GM12878 (cell line): ENCODE results near the gene PIGL. TPM values are rescaled to one million over a fixed set of nuclear protein-coding genes. Genes with fewer than 3 reads are reported as not detected.

ENCODE experiments used
- ATF7 ChIP-seq: fragments of 450-650 bp; IDR thresholded peaks from 2 replicates; pipeline ENCODE4 v1.6.1; 2016; ENCODE audit warnings: low read depth, mild to moderate bottlenecking
- BCL11A ChIP-seq: IDR thresholded peaks from 2 replicates; pipeline ENCODE4 v1.6.1; 2011; ENCODE audit warnings: low read depth, low read length
- CUX1 ChIP-seq: IDR thresholded peaks from 2 replicates; pipeline ENCODE4 v1.6.1; 2012; ENCODE audit warnings: improper control_type of control experiment, low read depth, low read length; ENCODE audit not compliant: insufficient replicate concordance
- E4F1 ChIP-seq: fragments of 450-650 bp; IDR thresholded peaks from 2 replicates; pipeline ENCODE4 v1.6.1; 2018; ENCODE audit warnings: borderline replicate concordance, mild to moderate bottlenecking; ENCODE audit not compliant: partially characterized antibody
- EED ChIP-seq: sonication (generic); IDR thresholded peaks from 2 replicates; pipeline ENCODE4 v1.6.1; 2016; ENCODE audit warnings: antibody characterized with exemption, low read depth
- EGR1 ChIP-seq, 2 experiments: IDR thresholded peaks; 1 replicate in 1 of 2; 2 replicates in 1 of 2; pipeline ENCODE4 v1.6.1; 2011 to 2012; ENCODE audit warnings: low read depth in 2 of 2, low read length in 2 of 2, borderline replicate concordance in 1 of 2, mild to moderate bottlenecking in 1 of 2, moderate library complexity in 1 of 2
- EP300 ChIP-seq, 2 experiments: fragments of 150-350 bp in 1 of 2; IDR thresholded peaks; 2 replicates each; pipeline ENCODE4 v1.6.1; 2011 to 2012; ENCODE audit warnings: low read depth in 2 of 2, low read length in 2 of 2, borderline replicate concordance in 1 of 2, improper control_type of control experiment in 1 of 2, inconsistent platforms in 1 of 2; ENCODE audit not compliant: control insufficient read depth in 1 of 2
- FOXM1 ChIP-seq: IDR thresholded peaks from 2 replicates; pipeline ENCODE4 v1.6.1; 2012; ENCODE audit warnings: low read depth, mild to moderate bottlenecking, inconsistent platforms, low read length, moderate library complexity
- IKZF1 ChIP-seq: fragments of 450-650 bp; conservative IDR thresholded peaks from 2 replicates; pipeline ENCODE4 v1.6.1; 2017; ENCODE audit warnings: antibody characterized with exemption, mild to moderate bottlenecking
- JUNB ChIP-seq: IDR thresholded peaks from 2 replicates; pipeline ENCODE4 v1.6.1; 2016; ENCODE audit warnings: antibody characterized with exemption, mild to moderate bottlenecking
- KDM1A ChIP-seq: fragments of 200-600 bp; sonication (generic); IDR thresholded peaks from 2 replicates; pipeline ENCODE4 v1.6.1; 2016; ENCODE audit warnings: borderline replicate concordance
- MEF2A ChIP-seq: IDR thresholded peaks from 2 replicates; pipeline ENCODE4 v1.6.1; 2011; ENCODE audit warnings: low read depth, mild to moderate bottlenecking, low read length, moderate library complexity; ENCODE audit not compliant: insufficient read depth
- MLLT1 ChIP-seq: fragments of 450-650 bp; IDR thresholded peaks from 2 replicates; pipeline ENCODE4 v1.6.1; 2016; ENCODE audit warnings: mild to moderate bottlenecking
- MTA2 ChIP-seq: fragments of 450-650 bp; IDR thresholded peaks from 2 replicates; pipeline ENCODE4 v1.6.1; 2016; ENCODE audit warnings: low read depth, mild to moderate bottlenecking, moderate library complexity
- NFIC ChIP-seq: IDR thresholded peaks from 2 replicates; pipeline ENCODE4 v1.6.1; 2012; ENCODE audit warnings: low read depth, mild to moderate bottlenecking, inconsistent platforms, low read length, moderate library complexity
- RELB ChIP-seq: fragments of 450-650 bp; IDR thresholded peaks from 2 replicates; pipeline ENCODE4 v1.6.1; 2017; ENCODE audit warnings: low read depth, mild to moderate bottlenecking, moderate library complexity
- SMARCA5 ChIP-seq: fragments of 450-650 bp; IDR thresholded peaks from 2 replicates; pipeline ENCODE4 v1.6.1; 2017; ENCODE audit warnings: mild to moderate bottlenecking
- SP1 ChIP-seq: IDR thresholded peaks from one replicate; pipeline ENCODE4 v1.6.1; 2011; ENCODE audit warnings: low read depth, low read length
- SPI1 ChIP-seq: IDR thresholded peaks from 2 replicates; pipeline ENCODE4 v1.6.1; 2011; ENCODE audit warnings: low read depth, mild to moderate bottlenecking, low read length, moderate library complexity, borderline replicate concordance; ENCODE audit not compliant: insufficient read depth
- ZZZ3 ChIP-seq: IDR thresholded peaks from 2 replicates; pipeline ENCODE4 v1.6.1; 2011; ENCODE audit warnings: low read depth; ENCODE audit not compliant: control insufficient read depth, insufficient read length
- polyA plus RNA-seq, 11 experiments: library from polyadenylated mRNA; depleted of rRNA in 4 of 11; unstranded in 6 of 11; stranded (reverse) in 5 of 11; fragments of >200 nt; fragmentation: Nextera tagmentation in 4 of 11; fragmentation: Illumina TruSeq in 1 of 11; extraction: Ambion mirVana in 4 of 11; extraction: Trizol in 1 of 11; gene quantifications; 1 replicate in 1 of 11; 2 replicates in 10 of 11; pipeline versions ENCODE4 v1.2.1 to v1.2.3, GENCODE V29; 2011 to 2016; ENCODE audit warnings: inconsistent platforms in 2 of 11, missing spikeins in 2 of 11, low read depth in 1 of 11
- total RNA-seq, 4 experiments: library from RNA; depleted of rRNA in 3 of 4; stranded (reverse); fragments of >200 nt in 3 of 4; fragmentation: Illumina TruSeq in 1 of 4; extraction: Trizol in 1 of 4; gene quantifications; 2 replicates each; pipeline versions ENCODE4 v1.2.1 to v1.2.3, GENCODE V29; 2013 to 2021

Gene PIGL
- total and polyA plus RNA-seq, 10 of the 15 experiments (the other 5 are each of a cell fraction or from before 2014, with no cell fraction given): 25.9 to 52.5 (median 30.2) TPM

DNA sequence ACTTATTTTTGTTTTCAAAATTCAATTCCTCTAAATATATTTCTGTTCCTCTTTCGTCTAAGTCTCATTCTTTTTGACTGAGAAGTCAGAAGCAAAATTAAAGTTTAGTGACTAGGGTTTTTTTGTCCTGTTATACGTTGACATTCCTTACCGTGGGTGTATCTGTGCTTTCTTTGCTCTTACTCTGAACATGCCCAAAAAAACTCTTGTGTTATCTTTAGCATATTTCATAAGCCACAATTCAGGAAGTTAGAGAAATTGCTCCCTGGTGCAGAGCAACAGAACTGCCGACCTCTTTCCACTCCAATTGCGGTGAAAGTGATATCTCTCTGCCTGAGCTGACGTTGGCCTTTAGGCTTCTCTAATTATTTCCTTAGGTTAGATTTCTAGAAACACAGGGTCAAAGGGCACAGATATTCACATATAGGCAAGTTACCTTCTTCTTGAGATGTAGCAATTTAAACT is 70.6 kb downstream of the PIGL start (continued):
- TF ChIP-seq KDM1A (no peak), EED (peak; percentile 67), RELB (peak; percentile 87), BCL11A (no peak), SMARCA5 (no peak), CUX1 (no peak), MLLT1 (no peak), SP1 (no peak), JUNB (no peak), EP300 (IDR thresholded peaks at IDR 0.05; ENCODE audit: borderline replicate concordance in 1 of 2, control insufficient read depth in 1 of 2, low read depth in 2 of 2, low read length in 2 of 2) (peak in 1 of 2 experiments; percentile 60; a peak in 1 of 4 replicates), ATF7 (peak; percentile 67), ZZZ3 (no peak), SPI1 (peak; percentile 78), EGR1 (IDR thresholded peaks at IDR 0.05; ENCODE audit: borderline replicate concordance in 1 of 2, low read depth in 2 of 2, low read length in 2 of 2) (no peak), E4F1 (no peak), NFIC (peak; percentile 69), MTA2 (peak; percentile 91), FOXM1 (peak; percentile 31; the same call in 1 of the 2 replicates), MEF2A (peak; percentile 85), IKZF1 (peak; percentile 91)
